GM19328 (cell line): Measurements from ENCODE around the gene AVPR2.

Source experiments
- ATAC-seq: cut with Tn5 transposase; IDR thresholded peaks from one replicate; pipeline ENCODE4 v1.9.1; 2021; ENCODE audit warnings: mild to moderate bottlenecking, moderate library complexity; ENCODE audit not compliant: unreplicated experiment

AVPR2 gene

GRCh38 chrX:153948847-153949805 is 44.7 kb downstream of the AVPR2 start:
- no peak for ATAC-seq

GRCh38 chrX:153950127-153950526 is 45.7 kb downstream of the AVPR2 start:
- no peak for ATAC-seq

GRCh38 chrX:153951683-153952372 is 47.4 kb downstream of the AVPR2 start:
- ATAC-seq: no peak

- no peak for ATAC-seq
These were observed 48.0 kb downstream of the AVPR2 start for GRCh38 chrX:153952373-153953026.

- ATAC-seq: no peak
These were observed 48.9 kb downstream of the AVPR2 start for GRCh38 chrX:153953342-153953830.

- ATAC-seq: no peak
These were observed 49.6 kb downstream of the AVPR2 start for GRCh38 chrX:153953892-153954557.

- ATAC-seq: no peak
These were observed 50.2 kb downstream of the AVPR2 start for GRCh38 chrX:153954558-153955227.

GRCh38 chrX:153955228-153955732 is 50.8 kb downstream of the AVPR2 start:
- ATAC-seq: no peak

- ATAC-seq: no peak
These were observed 51.8 kb downstream of the AVPR2 start for GRCh38 chrX:153956044-153956907.
